K562 (cell line): Measurements from ENCODE around the gene PI4KA. TPM values are rescaled to one million over a fixed set of nuclear protein-coding genes. Genes with fewer than 3 reads are reported as not detected.
A peak's percentile ranks its signal among the peaks of the same experiment; 100 is the strongest.

Experiments
- ELK1 ChIP-seq: sonication (generic); formaldehyde crosslinking; IDR thresholded peaks from 2 replicates; pipeline ENCODE4 v1.8.1; 2022; ENCODE audit warnings: missing genetic modification reagents
- ESRRB ChIP-seq: fragments of 250-450 bp; sonication (Bioruptor Pico); IDR thresholded peaks from 2 replicates; pipeline ENCODE4 v1.5.0; 2020; ENCODE audit warnings: mild to moderate bottlenecking, moderate library complexity, borderline replicate concordance
- JUND ChIP-seq, 2 experiments: IDR thresholded peaks; 2 replicates in 1 of 2; 3 replicates in 1 of 2; pipeline ENCODE4 v1.6.1; 2011; ENCODE audit warnings: borderline replicate concordance in 2 of 2, low read depth in 2 of 2, low read length in 2 of 2, improper control_type of control experiment in 1 of 2, missing biosample characterization in 1 of 2, missing genetic modification characterization in 1 of 2, missing genetic modification reagents in 1 of 2
- MXI1 ChIP-seq: IDR thresholded peaks from 2 replicates; pipeline ENCODE4 v1.6.1; 2011; ENCODE audit warnings: low read depth, mild to moderate bottlenecking, improper control_type of control experiment, low read length
- RBM25 ChIP-seq: fragments of 200-400 bp; formaldehyde crosslinking; IDR thresholded peaks from 2 replicates; pipeline ENCODE4 v1.6.1; 2018; ENCODE audit warnings: low read length, low read depth, moderate library complexity; ENCODE audit not compliant: severe bottlenecking
- RCOR1 ChIP-seq, 2 experiments: IDR thresholded peaks; 2 replicates each; pipeline ENCODE4 v1.6.1; 2012; ENCODE audit warnings: low read depth in 2 of 2, low read length in 2 of 2, borderline replicate concordance in 1 of 2, improper control_type of control experiment in 1 of 2
- SLC30A9 ChIP-seq: fragments of 250-450 bp; sonication (Bioruptor Pico); IDR thresholded peaks from 2 replicates; pipeline ENCODE4 v1.8.0; 2022; ENCODE audit warnings: mild to moderate bottlenecking, moderate library complexity
- SMARCA5 ChIP-seq: fragments of 450-650 bp; IDR thresholded peaks from 2 replicates; pipeline ENCODE4 v1.6.1; 2016
- ZBTB8A ChIP-seq: fragments of 450-650 bp; IDR thresholded peaks from 2 replicates; pipeline ENCODE4 v1.6.1; 2018; ENCODE audit warnings: mild to moderate bottlenecking, moderate library complexity; ENCODE audit not compliant: partially characterized antibody
- ZKSCAN1 ChIP-seq: fragments of 150-350 bp; IDR thresholded peaks from 2 replicates; pipeline ENCODE4 v1.6.1; 2016; ENCODE audit warnings: low read depth, low read length
- ZNF232 ChIP-seq: sonication (generic); formaldehyde crosslinking; IDR thresholded peaks from 2 replicates; pipeline ENCODE4 v1.8.0; 2022; ENCODE audit warnings: mild to moderate bottlenecking, missing genetic modification reagents
- ZNF316 ChIP-seq: fragments of 450-650 bp; IDR thresholded peaks from 2 replicates; pipeline ENCODE4 v1.6.1; 2016
- ZNF830 ChIP-seq: fragments of 250-450 bp; sonication (Bioruptor Pico); IDR thresholded peaks from 2 replicates; pipeline ENCODE4 v1.5.0; 2021; ENCODE audit warnings: mild to moderate bottlenecking
- polyA plus RNA-seq, 8 experiments: library from polyadenylated mRNA; depleted of rRNA in 4 of 8; stranded (reverse) in 5 of 8; unstranded in 3 of 8; fragments of >200 nt; fragmentation: Nextera tagmentation in 2 of 8; fragmentation: Illumina TruSeq in 1 of 8; extraction: Ambion mirVana in 2 of 8; extraction: Trizol in 1 of 8; gene quantifications; 2 replicates each; pipeline versions ENCODE4 v1.2.1 to v1.2.3, GENCODE V29; 2011 to 2014; ENCODE audit warnings: inconsistent platforms in 1 of 8, missing spikeins in 1 of 8
- total RNA-seq, 7 experiments: library from RNA; depleted of rRNA in 6 of 7; stranded (reverse); fragments of >200 nt in 6 of 7; fragmentation: Illumina TruSeq in 2 of 7; extraction: Trizol in 2 of 7; gene quantifications; 2 replicates each; pipeline versions ENCODE4 v1.2.1 to v1.2.3, GENCODE V29; 2011 to 2021; ENCODE audit warnings: low replicate concordance in 1 of 7
- TF ChIP-seq, protein P1 (sequence below): fragments of 450-650 bp; formaldehyde crosslinking; IDR thresholded peaks from 2 replicates; pipeline ENCODE4 v1.4.0; 2020; ENCODE audit warnings: mild to moderate bottlenecking, mixed read lengths
- TF ChIP-seq, protein P2 (sequence below), 2 experiments: fragments of 150-350 bp in 1 of 2; IDR thresholded peaks; 2 replicates each; pipeline ENCODE4 v1.6.1; 2012 to 2016; ENCODE audit warnings: low read depth in 2 of 2, low read length in 2 of 2, mild to moderate bottlenecking in 1 of 2, moderate library complexity in 1 of 2
- TF ChIP-seq, protein P3 (sequence below): fragments of 250-450 bp; sonication (Bioruptor Pico); IDR thresholded peaks from 2 replicates; pipeline ENCODE4 v1.8.0; 2021; ENCODE audit warnings: mild to moderate bottlenecking, moderate library complexity

PI4KA gene
- total and polyA plus RNA-seq, 9 of the 15 experiments (the other 6 are each of a cell fraction or from before 2014, with no cell fraction given), result 7.3 to 187 (median 84.7) TPM

- TF ChIP-seq, protein P1, sequence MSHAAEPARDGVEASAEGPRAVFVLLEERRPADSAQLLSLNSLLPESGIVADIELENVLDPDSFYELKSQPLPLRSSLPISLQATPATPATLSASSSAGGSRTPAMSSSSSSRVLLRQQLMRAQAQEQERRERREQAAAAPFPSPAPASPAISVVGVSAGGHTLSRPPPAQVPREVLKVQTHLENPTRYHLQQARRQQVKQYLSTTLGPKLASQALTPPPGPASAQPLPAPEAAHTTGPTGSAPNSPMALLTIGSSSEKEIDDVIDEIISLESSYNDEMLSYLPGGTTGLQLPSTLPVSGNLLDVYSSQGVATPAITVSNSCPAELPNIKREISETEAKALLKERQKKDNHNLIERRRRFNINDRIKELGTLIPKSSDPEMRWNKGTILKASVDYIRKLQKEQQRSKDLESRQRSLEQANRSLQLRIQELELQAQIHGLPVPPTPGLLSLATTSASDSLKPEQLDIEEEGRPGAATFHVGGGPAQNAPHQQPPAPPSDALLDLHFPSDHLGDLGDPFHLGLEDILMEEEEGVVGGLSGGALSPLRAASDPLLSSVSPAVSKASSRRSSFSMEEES (CRISPR knock-in tag), result peak; percentile 40
- TF ChIP-seq ELK1 (no peak), ZNF232 (CRISPR knock-in tag) (no peak), RCOR1 (IDR thresholded peaks at IDR 0.05; ENCODE audit: borderline replicate concordance in 1 of 2, low read depth in 2 of 2, low read length in 2 of 2) (peak; percentile 52 to 97; a peak in 3 of 4 replicates), ZNF830 (CRISPR knock-in tag) (no peak), ZNF316 (no peak), MXI1 (no peak), ZBTB8A (no peak), SMARCA5 (no peak), JUND (IDR thresholded peaks at IDR 0.05; ENCODE audit: borderline replicate concordance, low read depth, low read length) (0 out of 2 replicates have a peak, but pooled peaks have one; percentile 13), JUND (tag; IDR thresholded peaks at IDR 0.05; ENCODE audit: borderline replicate concordance, low read depth, low read length) (no peak; the same call in 1 of the 3 replicates), ZKSCAN1 (no peak), ESRRB (CRISPR knock-in tag) (no peak), SLC30A9 (CRISPR knock-in tag) (no peak), RBM25 (no peak)
- TF ChIP-seq, protein P2, sequence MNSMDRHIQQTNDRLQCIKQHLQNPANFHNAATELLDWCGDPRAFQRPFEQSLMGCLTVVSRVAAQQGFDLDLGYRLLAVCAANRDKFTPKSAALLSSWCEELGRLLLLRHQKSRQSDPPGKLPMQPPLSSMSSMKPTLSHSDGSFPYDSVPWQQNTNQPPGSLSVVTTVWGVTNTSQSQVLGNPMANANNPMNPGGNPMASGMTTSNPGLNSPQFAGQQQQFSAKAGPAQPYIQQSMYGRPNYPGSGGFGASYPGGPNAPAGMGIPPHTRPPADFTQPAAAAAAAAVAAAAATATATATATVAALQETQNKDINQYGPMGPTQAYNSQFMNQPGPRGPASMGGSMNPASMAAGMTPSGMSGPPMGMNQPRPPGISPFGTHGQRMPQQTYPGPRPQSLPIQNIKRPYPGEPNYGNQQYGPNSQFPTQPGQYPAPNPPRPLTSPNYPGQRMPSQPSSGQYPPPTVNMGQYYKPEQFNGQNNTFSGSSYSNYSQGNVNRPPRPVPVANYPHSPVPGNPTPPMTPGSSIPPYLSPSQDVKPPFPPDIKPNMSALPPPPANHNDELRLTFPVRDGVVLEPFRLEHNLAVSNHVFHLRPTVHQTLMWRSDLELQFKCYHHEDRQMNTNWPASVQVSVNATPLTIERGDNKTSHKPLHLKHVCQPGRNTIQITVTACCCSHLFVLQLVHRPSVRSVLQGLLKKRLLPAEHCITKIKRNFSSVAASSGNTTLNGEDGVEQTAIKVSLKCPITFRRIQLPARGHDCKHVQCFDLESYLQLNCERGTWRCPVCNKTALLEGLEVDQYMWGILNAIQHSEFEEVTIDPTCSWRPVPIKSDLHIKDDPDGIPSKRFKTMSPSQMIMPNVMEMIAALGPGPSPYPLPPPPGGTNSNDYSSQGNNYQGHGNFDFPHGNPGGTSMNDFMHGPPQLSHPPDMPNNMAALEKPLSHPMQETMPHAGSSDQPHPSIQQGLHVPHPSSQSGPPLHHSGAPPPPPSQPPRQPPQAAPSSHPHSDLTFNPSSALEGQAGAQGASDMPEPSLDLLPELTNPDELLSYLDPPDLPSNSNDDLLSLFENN (IDR thresholded peaks at IDR 0.05; ENCODE audit: low read depth in 2 of 2, low read length in 2 of 2), result no peak
- TF ChIP-seq, protein P3, sequence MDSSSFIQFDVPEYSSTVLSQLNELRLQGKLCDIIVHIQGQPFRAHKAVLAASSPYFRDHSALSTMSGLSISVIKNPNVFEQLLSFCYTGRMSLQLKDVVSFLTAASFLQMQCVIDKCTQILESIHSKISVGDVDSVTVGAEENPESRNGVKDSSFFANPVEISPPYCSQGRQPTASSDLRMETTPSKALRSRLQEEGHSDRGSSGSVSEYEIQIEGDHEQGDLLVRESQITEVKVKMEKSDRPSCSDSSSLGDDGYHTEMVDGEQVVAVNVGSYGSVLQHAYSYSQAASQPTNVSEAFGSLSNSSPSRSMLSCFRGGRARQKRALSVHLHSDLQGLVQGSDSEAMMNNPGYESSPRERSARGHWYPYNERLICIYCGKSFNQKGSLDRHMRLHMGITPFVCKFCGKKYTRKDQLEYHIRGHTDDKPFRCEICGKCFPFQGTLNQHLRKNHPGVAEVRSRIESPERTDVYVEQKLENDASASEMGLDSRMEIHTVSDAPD, result no peak
Observed at GRCh38 chr22:20840646-20841371, 17.8 kb downstream of the PI4KA start (continued).
